ENCODE measurements around the gene CADPS. TPM values are rescaled to one million over a fixed set of nuclear protein-coding genes. Genes with fewer than 3 reads are reported as not detected.
A peak's percentile ranks its signal among the peaks of the same experiment; 100 is the strongest.

CADPS gene
- polyA plus RNA-seq, 1 of the 3 experiments (the other 2 are of a cell fraction) = 5.8 TPM

DNA sequence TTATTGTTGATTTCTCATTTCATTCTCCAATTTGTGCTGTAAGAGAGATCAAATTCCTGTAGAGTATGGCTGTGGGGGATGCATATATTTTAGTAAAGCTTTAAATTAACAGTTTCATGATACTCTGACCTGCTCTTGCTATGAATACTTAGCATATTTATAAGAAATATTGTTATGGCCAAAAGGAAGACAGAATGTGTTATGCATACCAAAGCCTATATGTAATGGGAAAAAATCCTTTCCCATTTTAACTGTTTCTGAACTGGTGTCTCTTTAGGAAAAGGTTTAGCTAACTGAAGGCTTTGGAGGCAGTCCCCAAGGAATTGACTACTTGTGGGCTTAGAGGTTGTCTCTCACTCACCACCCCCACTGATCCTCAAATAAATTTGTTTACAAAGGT is 59.2 kb downstream of the CADPS start:
- Histone ChIP-seq H4K20me1 (ENCODE audit: insufficient read depth) (no peaks in the 10 kb centered on the region), H3K9me3 (no peaks in the 10 kb centered on the region), H3K36me3 (replicated peaks in 1 of 2; ENCODE audit: control insufficient read depth in 1 of 2, insufficient read depth in 2 of 2, low read length in 1 of 2) (no peaks in the 10 kb centered on the region), H3K4me1 (ENCODE audit: control insufficient read depth in 1 of 2, insufficient read depth in 2 of 2, low read depth in 1 of 2, low read length in 1 of 2) (peaks cover 0 to 8% of the 10 kb centered on the region in 2 experiments; a peak in 1 of 4 replicates), H3K4me3 (ENCODE audit: low read depth in 2 of 2, low read length in 1 of 2) (no peak overlapping the region), H3K79me2 (ENCODE audit: insufficient read depth) (no peaks in the 10 kb centered on the region), H3K9me2 (no peaks in the 10 kb centered on the region), H3K4me2 (peak overlapping the region; percentile 2; the same call in 1 of the 2 replicates), H2AFZ (ENCODE audit: low read depth) (peak overlapping the region; percentile 29; the same call in 1 of the 2 replicates), H3K27ac (ENCODE audit: low read depth in 2 of 2, low read length in 1 of 2) (peak overlapping the region in 1 of 2 experiments; percentile 52; a peak in 2 of 4 replicates), H3F3A (replicated peaks; ENCODE audit: insufficient read depth) (no peaks in the 10 kb centered on the region), H3K9ac (peak overlapping the region; percentile 3; the same call in 1 of the 2 replicates), H3K27me3 (ENCODE audit: insufficient read depth) (no peaks in the 10 kb centered on the region)
- no peak for DNase-seq
- ChIA-PET POLR2A (no interaction called here), CTCF (interaction anchor here (0.8 kb wide), 1 partner anchor 17 kb away, joined by 3 read pairs; no protein-coding TSS in a partner anchor)
- TF ChIP-seq MXI1 (IDR thresholded peaks at IDR 0.05; ENCODE audit: low read depth, low read length) (no peak), RAD21 (IDR thresholded peaks at IDR 0.05; ENCODE audit: low read length) (no peak), TAF1 (IDR thresholded peaks at IDR 0.05; ENCODE audit: borderline replicate concordance, low read depth, low read length) (no peak), RXRA (IDR thresholded peaks at IDR 0.05; ENCODE audit: borderline replicate concordance, low read depth) (0 out of 2 replicates have a peak, but pooled peaks have one; percentile 14)
- TF ChIP-seq, protein P1, sequence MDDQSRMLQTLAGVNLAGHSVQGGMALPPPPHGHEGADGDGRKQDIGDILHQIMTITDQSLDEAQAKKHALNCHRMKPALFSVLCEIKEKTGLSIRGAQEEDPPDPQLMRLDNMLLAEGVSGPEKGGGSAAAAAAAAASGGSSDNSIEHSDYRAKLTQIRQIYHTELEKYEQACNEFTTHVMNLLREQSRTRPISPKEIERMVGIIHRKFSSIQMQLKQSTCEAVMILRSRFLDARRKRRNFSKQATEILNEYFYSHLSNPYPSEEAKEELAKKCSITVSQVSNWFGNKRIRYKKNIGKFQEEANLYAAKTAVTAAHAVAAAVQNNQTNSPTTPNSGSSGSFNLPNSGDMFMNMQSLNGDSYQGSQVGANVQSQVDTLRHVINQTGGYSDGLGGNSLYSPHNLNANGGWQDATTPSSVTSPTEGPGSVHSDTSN (IDR thresholded peaks at IDR 0.05) = no peak
- TF ChIP-seq, protein P2, sequence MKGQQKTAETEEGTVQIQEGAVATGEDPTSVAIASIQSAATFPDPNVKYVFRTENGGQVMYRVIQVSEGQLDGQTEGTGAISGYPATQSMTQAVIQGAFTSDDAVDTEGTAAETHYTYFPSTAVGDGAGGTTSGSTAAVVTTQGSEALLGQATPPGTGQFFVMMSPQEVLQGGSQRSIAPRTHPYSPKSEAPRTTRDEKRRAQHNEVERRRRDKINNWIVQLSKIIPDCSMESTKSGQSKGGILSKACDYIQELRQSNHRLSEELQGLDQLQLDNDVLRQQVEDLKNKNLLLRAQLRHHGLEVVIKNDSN (IDR thresholded peaks at IDR 0.05; ENCODE audit: borderline replicate concordance, low read depth) = no peak

DNA sequence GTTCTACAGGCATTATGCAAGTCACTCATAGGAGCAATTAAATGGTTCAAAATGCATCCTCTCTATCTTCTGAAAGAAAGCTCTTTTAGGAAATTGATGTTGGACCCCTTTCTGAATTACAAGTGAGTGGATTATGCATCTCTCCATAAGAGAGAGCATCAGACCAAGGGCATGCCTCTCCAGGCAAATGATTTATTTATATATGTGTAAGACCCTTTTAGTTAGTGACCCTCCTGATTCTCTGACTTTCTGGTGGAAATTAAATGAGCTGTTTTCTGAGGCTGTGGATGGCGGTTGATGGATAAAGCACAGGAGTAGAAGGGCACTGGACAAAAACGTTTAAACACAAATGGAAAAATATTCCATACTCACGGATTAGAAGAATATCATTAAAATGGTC is 62.6 kb downstream of the CADPS start:
- Histone ChIP-seq H3K4me1 (ENCODE audit: control insufficient read depth in 1 of 2, insufficient read depth in 2 of 2, low read depth in 1 of 2, low read length in 1 of 2) (peaks cover 0 to 8% of the 10 kb centered on the region in 2 experiments; a peak in 1 of 4 replicates), H3K9ac (no peak overlapping the region), H2AFZ (ENCODE audit: low read depth) (no peak overlapping the region), H3K79me2 (ENCODE audit: insufficient read depth) (no peaks in the 10 kb centered on the region), H3K9me2 (no peaks in the 10 kb centered on the region), H4K20me1 (ENCODE audit: insufficient read depth) (no peaks in the 10 kb centered on the region), H3K36me3 (replicated peaks in 1 of 2; ENCODE audit: control insufficient read depth in 1 of 2, insufficient read depth in 2 of 2, low read length in 1 of 2) (no peaks in the 10 kb centered on the region), H3K4me2 (no peak overlapping the region), H3K4me3 (ENCODE audit: low read depth in 2 of 2, low read length in 1 of 2) (no peak overlapping the region), H3K9me3 (no peaks in the 10 kb centered on the region), H3K27ac (ENCODE audit: low read depth in 2 of 2, low read length in 1 of 2) (no peak overlapping the region), H3K27me3 (ENCODE audit: insufficient read depth) (no peaks in the 10 kb centered on the region), H3F3A (replicated peaks; ENCODE audit: insufficient read depth) (no peaks in the 10 kb centered on the region)
- no peak for DNase-seq
- WGBS (ENCODE audit: low lambda C conversion rate) = 79% methylated on average over 3 of the region's 3 CpGs
- ChIA-PET CTCF (interaction anchor here (1.2 to 1.5 kb wide), 2 partner anchors 190 to 381 kb away, joined by 3 read pairs; no protein-coding TSS in a partner anchor), POLR2A (no interaction called here)
- TF ChIP-seq RFX5 (IDR thresholded peaks at IDR 0.05; ENCODE audit: low read length) = no peak
- TF ChIP-seq FOXJ3 (CRISPR knock-in tag; IDR thresholded peaks at IDR 0.05) = no peak
- TF ChIP-seq FOSL2 (IDR thresholded peaks at IDR 0.05; ENCODE audit: borderline replicate concordance, low read depth) = no peak
- TF ChIP-seq JUND (IDR thresholded peaks at IDR 0.05) = no peak
- TF ChIP-seq EP300 (IDR thresholded peaks at IDR 0.05; ENCODE audit: borderline replicate concordance in 1 of 2, low read depth in 1 of 2, low read length in 1 of 2) = no peak
- no peak for TF ChIP-seq TEAD4 (IDR thresholded peaks at IDR 0.05; ENCODE audit: borderline replicate concordance, insufficient read depth)
- no peak for TF ChIP-seq SIN3A (IDR thresholded peaks at IDR 0.05; ENCODE audit: borderline replicate concordance, low read depth, low read length)
- TF ChIP-seq ELF1 (IDR thresholded peaks at IDR 0.05) = no peak
- no peak for TF ChIP-seq EZH2phosphoT487 (IDR thresholded peaks at IDR 0.05; ENCODE audit: borderline replicate concordance, low read depth)
- no peak for TF ChIP-seq NRF1 (IDR thresholded peaks at IDR 0.05; ENCODE audit: low read depth, low read length)
- no peak for TF ChIP-seq POLR2AphosphoS5 (IDR thresholded peaks at IDR 0.05; ENCODE audit: low read depth, low read length)
- TF ChIP-seq YY1 (IDR thresholded peaks at IDR 0.05; ENCODE audit: low read depth) = no peak
- TF ChIP-seq, protein P3, sequence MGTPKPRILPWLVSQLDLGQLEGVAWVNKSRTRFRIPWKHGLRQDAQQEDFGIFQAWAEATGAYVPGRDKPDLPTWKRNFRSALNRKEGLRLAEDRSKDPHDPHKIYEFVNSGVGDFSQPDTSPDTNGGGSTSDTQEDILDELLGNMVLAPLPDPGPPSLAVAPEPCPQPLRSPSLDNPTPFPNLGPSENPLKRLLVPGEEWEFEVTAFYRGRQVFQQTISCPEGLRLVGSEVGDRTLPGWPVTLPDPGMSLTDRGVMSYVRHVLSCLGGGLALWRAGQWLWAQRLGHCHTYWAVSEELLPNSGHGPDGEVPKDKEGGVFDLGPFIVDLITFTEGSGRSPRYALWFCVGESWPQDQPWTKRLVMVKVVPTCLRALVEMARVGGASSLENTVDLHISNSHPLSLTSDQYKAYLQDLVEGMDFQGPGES (IDR thresholded peaks at IDR 0.05; ENCODE audit: low read depth, low read length) = no peak
- TF ChIP-seq, protein P4, sequence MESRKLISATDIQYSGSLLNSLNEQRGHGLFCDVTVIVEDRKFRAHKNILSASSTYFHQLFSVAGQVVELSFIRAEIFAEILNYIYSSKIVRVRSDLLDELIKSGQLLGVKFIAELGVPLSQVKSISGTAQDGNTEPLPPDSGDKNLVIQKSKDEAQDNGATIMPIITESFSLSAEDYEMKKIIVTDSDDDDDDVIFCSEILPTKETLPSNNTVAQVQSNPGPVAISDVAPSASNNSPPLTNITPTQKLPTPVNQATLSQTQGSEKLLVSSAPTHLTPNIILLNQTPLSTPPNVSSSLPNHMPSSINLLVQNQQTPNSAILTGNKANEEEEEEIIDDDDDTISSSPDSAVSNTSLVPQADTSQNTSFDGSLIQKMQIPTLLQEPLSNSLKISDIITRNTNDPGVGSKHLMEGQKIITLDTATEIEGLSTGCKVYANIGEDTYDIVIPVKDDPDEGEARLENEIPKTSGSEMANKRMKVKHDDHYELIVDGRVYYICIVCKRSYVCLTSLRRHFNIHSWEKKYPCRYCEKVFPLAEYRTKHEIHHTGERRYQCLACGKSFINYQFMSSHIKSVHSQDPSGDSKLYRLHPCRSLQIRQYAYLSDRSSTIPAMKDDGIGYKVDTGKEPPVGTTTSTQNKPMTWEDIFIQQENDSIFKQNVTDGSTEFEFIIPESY (IDR thresholded peaks at IDR 0.05; ENCODE audit: borderline replicate concordance, low read depth) = no peak
- TF ChIP-seq, protein P5, sequence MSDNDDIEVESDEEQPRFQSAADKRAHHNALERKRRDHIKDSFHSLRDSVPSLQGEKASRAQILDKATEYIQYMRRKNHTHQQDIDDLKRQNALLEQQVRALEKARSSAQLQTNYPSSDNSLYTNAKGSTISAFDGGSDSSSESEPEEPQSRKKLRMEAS (IDR thresholded peaks at IDR 0.05; ENCODE audit: low read depth) = no peak

All from SK-N-SH (cell line).